Suprapubic skin (tissue), 4 donors: ENCODE data around the gene COL28A1. TPM values are rescaled to one million over a fixed set of nuclear protein-coding genes. Genes with fewer than 3 reads are reported as not detected.

Experiments
- DNase-seq, 2 donors: peaks; one replicate each; pipeline ENCODE4 v3.0.0-alpha.2; 2019; ENCODE audit warnings: low spot score in 2 of 2
- H3K27ac ChIP-seq: fragments of 200-600 bp; sonication (generic); one replicate; pipeline ENCODE4 v1.5.1; 2019
- H3K27me3 ChIP-seq: fragments of 200-600 bp; sonication (generic); one replicate; pipeline ENCODE4 v1.5.1; 2019
- H3K36me3 ChIP-seq: fragments of 200-600 bp; sonication (generic); one replicate; pipeline ENCODE4 v1.5.1; 2019
- H3K4me1 ChIP-seq: fragments of 200-600 bp; sonication (generic); one replicate; pipeline ENCODE4 v1.5.1; 2019
- H3K4me3 ChIP-seq: fragments of 200-600 bp; sonication (generic); one replicate; pipeline ENCODE4 v1.5.1; 2019; ENCODE audit warnings: mild to moderate bottlenecking
- H3K9me3 ChIP-seq: fragments of 200-600 bp; sonication (generic); one replicate; pipeline ENCODE4 v1.5.1; 2019
- EP300 ChIP-seq: sonication (generic); formaldehyde crosslinking; IDR thresholded peaks from one replicate; pipeline ENCODE4 v1.6.1; 2017; ENCODE audit warnings: antibody characterized with exemption
- POLR2A ChIP-seq, 2 donors: fragments of 450-650 bp; IDR thresholded peaks; one replicate each; pipeline ENCODE4 v1.6.1; 2017; ENCODE audit warnings: antibody characterized with exemption in 2 of 2, mild to moderate bottlenecking in 2 of 2, moderate library complexity in 2 of 2
- POLR2AphosphoS5 ChIP-seq, 3 donors: sonication (generic); formaldehyde crosslinking; IDR thresholded peaks; one replicate each; pipeline ENCODE4 v1.6.1; 2017; ENCODE audit warnings: antibody characterized with exemption in 3 of 3
- WGBS: methylation state at CpG from one replicate; pipeline ENCODE4 v1.1.5; 2018; 5-methylcytosine and 5-hydroxymethylcytosine counted together
- total RNA-seq, 4 donors: library from RNA; depleted of rRNA; stranded (reverse); fragments of >200 nt; gene quantifications; one replicate each; pipeline ENCODE4 v1.1.0, GENCODE V29; 2016
- TF ChIP-seq, protein P1 (sequence below), 2 donors: fragments of 200-600 bp in 1 of 2; fragments of 450-650 bp in 1 of 2; sonication (generic) in 1 of 2; IDR thresholded peaks; one replicate each; pipeline ENCODE4 v1.5.1; 2016 to 2019; ENCODE audit warnings: antibody characterized with exemption in 2 of 2, mild to moderate bottlenecking in 1 of 2, moderate library complexity in 1 of 2

Gene COL28A1
- total RNA-seq, 4 donors from 2014 or later: 0.85 to 2.9 (median 2.0) TPM

DNA sequence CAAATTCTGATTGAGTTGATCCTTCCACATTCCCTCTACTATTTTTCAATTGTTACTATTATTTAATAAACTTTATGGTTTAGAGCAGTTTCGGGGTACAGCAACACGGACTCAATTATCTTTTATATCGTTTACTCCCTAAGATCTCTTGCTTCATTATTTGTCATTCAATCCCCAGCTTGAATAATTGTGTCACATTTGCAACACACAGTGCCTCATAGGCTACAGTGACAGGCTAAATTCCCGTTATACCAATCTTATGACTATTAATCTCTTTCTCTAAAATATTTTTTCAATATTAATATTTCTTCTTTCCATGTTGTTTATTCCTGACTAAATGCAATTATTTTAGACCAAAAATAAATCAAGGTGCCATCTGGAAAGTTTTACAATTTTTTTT, 4.0 kb upstream of the COL28A1 start:
- Histone ChIP-seq H3K27ac (no peak overlapping the region), H3K36me3 (no peaks in the 10 kb centered on the region), H3K4me3 (no peak overlapping the region), H3K4me1 (no peaks in the 10 kb centered on the region), H3K9me3 (no peaks in the 10 kb centered on the region), H3K27me3 (no peaks in the 10 kb centered on the region)
- no peak for DNase-seq
- WGBS: 91% methylated on average over 4 of the region's 4 CpGs
- TF ChIP-seq POLR2AphosphoS5 (IDR thresholded peaks at IDR 0.05) (no peak), EP300 (no peak), POLR2A (IDR thresholded peaks at IDR 0.05) (no peak)
- TF ChIP-seq, protein P1, sequence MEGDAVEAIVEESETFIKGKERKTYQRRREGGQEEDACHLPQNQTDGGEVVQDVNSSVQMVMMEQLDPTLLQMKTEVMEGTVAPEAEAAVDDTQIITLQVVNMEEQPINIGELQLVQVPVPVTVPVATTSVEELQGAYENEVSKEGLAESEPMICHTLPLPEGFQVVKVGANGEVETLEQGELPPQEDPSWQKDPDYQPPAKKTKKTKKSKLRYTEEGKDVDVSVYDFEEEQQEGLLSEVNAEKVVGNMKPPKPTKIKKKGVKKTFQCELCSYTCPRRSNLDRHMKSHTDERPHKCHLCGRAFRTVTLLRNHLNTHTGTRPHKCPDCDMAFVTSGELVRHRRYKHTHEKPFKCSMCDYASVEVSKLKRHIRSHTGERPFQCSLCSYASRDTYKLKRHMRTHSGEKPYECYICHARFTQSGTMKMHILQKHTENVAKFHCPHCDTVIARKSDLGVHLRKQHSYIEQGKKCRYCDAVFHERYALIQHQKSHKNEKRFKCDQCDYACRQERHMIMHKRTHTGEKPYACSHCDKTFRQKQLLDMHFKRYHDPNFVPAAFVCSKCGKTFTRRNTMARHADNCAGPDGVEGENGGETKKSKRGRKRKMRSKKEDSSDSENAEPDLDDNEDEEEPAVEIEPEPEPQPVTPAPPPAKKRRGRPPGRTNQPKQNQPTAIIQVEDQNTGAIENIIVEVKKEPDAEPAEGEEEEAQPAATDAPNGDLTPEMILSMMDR (IDR thresholded peaks at IDR 0.05): no peak

DNA sequence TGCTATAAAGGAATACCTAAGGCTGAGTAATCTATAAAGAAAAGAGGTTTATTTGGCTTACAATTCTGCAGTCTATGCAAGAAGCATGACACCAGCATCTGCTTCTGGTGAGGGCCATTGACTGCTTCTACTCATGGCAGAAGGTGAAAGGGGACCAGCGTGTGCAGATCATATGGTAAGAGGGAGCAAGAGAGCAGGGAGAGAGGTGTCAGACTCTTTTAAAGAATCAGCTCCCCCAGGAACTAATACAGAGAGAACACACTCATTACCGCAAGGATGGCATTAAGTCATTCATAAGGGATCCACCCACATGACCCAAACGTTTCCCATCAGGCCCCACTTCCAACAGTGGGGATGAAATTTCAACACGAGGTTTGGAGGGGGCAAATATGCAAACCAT, 3.5 kb upstream of the COL28A1 start:
- no peak for TF ChIP-seq POLR2AphosphoS5 (IDR thresholded peaks at IDR 0.05)
- TF ChIP-seq, protein P1 (IDR thresholded peaks at IDR 0.05): no peak
- TF ChIP-seq EP300: no peak
- TF ChIP-seq POLR2A (IDR thresholded peaks at IDR 0.05): no peak
- no peak overlapping the region for H3K27ac ChIP-seq
- H3K4me3 ChIP-seq: no peak overlapping the region
- 72% methylated on average over 4 of the region's 4 CpGs for WGBS
- DNase-seq: no peak
- no peaks in the 10 kb centered on the region for H3K36me3 ChIP-seq
- H3K27me3 ChIP-seq: no peaks in the 10 kb centered on the region
- no peaks in the 10 kb centered on the region for H3K9me3 ChIP-seq
- H3K4me1 ChIP-seq: no peaks in the 10 kb centered on the region

DNA sequence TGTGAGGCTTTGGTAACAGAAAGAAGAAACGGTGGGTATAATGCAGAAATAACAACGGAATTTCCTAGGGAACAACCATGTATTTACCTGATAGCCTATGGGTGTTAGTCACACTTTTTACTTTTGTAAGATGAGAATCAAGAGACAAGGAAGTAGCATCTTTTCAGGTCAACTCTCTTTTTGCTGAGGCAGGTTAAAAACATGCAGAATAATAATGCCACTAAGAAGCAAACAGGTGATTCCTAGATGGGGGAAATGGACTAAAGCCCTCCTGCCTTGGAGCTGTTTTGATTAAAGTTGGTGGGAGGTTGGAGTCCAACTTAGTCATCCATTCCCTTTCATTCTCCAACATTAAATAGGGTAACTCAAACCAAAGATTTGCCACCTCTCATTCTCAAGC, 2.0 kb upstream of the COL28A1 start:
- Histone ChIP-seq H3K36me3 (no peaks in the 10 kb centered on the region), H3K27me3 (no peaks in the 10 kb centered on the region), H3K4me3 (no peak overlapping the region), H3K9me3 (no peaks in the 10 kb centered on the region), H3K27ac (no peak overlapping the region), H3K4me1 (no peaks in the 10 kb centered on the region)
- WGBS: 82% methylated on average over 2 of the region's 2 CpGs
- no peak for DNase-seq
- no peak for TF ChIP-seq POLR2AphosphoS5 (IDR thresholded peaks at IDR 0.05)
- TF ChIP-seq, protein P1 (IDR thresholded peaks at IDR 0.05): no peak
- TF ChIP-seq EP300: no peak
- TF ChIP-seq POLR2A (IDR thresholded peaks at IDR 0.05): no peak

DNA sequence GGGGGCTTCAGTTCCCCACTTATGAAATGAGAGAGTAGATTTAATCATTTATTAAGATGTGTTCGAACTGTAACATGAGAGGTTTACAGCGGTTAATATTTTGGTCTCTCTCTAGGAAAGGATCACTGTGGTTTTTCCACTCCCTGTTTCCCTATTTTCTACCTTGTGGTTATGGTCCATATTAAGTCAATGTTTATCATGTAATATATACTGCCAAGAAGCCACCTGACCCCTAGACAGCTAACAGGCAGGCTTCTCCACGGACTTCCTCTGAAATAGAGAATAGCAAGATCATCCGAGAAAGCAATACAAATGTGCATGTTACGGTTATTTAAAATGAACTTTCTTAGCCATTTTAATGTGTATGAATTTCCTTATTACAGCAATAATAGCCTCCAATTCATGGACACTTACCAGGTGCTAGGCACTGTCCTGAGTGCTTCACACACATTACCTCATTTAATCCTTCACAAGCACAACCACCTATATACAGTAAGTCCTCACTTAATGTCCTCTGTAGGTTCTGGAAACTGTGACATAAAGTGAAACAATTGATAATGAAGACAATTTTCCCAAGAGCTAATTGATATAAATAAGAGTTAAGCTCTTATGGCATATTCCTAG, 835 bp upstream of the COL28A1 start:
- Histone ChIP-seq H3K9me3 (no peaks in the 10 kb centered on the region), H3K4me1 (no peaks in the 10 kb centered on the region), H3K27ac (no peak overlapping the region), H3K36me3 (no peaks in the 10 kb centered on the region), H3K4me3 (no peak overlapping the region), H3K27me3 (no peaks in the 10 kb centered on the region)
- WGBS: 88% methylated on average over 5 of the region's 5 CpGs
- no peak for DNase-seq
- TF ChIP-seq, protein P1 (IDR thresholded peaks at IDR 0.05): no peak
- TF ChIP-seq POLR2A (IDR thresholded peaks at IDR 0.05) (no peak), EP300 (no peak), POLR2AphosphoS5 (IDR thresholded peaks at IDR 0.05) (no peak)

DNA sequence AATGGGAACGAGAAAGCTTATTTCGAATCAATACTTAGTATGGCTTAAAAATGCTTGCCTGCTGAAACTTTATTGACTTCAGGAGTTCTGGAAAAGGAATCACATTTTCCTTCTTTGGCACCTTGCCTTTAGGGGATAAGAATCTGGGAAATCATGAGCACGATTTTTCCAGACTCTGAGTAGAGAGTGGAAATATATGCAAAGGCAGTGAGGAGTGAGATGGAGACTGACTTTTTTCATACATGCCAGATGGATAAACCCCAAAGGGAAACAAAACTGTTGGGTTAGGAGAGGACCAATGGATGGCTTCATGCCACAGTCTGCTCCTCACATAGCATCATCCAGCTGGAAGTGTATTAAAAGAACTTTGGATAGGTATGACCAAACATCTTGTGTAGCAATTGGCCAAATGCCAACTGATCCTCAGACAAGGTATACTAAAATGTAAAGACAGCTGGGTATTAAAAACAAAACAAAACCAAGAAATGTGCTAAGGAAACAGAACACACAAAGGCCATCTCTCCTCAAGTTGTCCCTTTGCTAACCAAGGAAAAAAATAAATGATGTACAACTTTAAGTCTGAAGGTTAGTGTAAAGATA, 1.7 kb downstream of the COL28A1 start:
- TF ChIP-seq POLR2A (IDR thresholded peaks at IDR 0.05) (no peak), POLR2AphosphoS5 (IDR thresholded peaks at IDR 0.05) (no peak), EP300 (no peak)
- TF ChIP-seq, protein P1 (IDR thresholded peaks at IDR 0.05): no peak
- Histone ChIP-seq H3K27ac (no peak overlapping the region), H3K4me1 (no peaks in the 10 kb centered on the region), H3K4me3 (no peak overlapping the region), H3K9me3 (no peaks in the 10 kb centered on the region), H3K36me3 (no peaks in the 10 kb centered on the region), H3K27me3 (no peaks in the 10 kb centered on the region)
- no peak for DNase-seq
- WGBS: 80% methylated on average over 3 of the region's 3 CpGs
